Stimulated activated CD4-positive, alpha-beta T cell treated with anti-CD3 and anti-CD28 coated beads, TNF-alpha, amount 100 ng/mL, for 4 hours (primary cell): ENCODE data around the gene ZNF385B.

Source experiments
- DNase-seq, 3 experiments: peaks; one replicate each; pipeline ENCODE4 v3.0.0-alpha.2; 2020; ENCODE audit warnings: low read depth in 3 of 3

Gene ZNF385B

DNA sequence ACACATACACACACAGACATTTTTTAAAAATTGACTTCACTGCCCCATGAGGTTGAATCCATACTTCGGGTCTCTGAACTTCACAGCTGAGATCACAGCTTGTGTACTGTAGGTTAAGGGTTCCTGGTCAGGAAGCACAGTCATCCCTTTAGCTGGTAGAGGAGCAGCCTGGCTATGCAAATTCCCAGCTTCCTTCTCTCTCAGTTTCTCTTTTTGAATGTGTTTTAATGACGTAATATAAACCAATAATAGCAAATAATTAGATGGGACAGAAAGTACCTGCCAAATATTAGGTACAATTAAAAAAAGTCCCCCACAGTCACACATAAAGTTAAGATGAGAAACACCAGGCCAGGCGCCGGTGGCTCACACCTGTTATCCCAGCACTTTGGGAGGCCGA is 178.7 kb downstream of the ZNF385B start:
- DNase-seq, result no peak

DNA sequence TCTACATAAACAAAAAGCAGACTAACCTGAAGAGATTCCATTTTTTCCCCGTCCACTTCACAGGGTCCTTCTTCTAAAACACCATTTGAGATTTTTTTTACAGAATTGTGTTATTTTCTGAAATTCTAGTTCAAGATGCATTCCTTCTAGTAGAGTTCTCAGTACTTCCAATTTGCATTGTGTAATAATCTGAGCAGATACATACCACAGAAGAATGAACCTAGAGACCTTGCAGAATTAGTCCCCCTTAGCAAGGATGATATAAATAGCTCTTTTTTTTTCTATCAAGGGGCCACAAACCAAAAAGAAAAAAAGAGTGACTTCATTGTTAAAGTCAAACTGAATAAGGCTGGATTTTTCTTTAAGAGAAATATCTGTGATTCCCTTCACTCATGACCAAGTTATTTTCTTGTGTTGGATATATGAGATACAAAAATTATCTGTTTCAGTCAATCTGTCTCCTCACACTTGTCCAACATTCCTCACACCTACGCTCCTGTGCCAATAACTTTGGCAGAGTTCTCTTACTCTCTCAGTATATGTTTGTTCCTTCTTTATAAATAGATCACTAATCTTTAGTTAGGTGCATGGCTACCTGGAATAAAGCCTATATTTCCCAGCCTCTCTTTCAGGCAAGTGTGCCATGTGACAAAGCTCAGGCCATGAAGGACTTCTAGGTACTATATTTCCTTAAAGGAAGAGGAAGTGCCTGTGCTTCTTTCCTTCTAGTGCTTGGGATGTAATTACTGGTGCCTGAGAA is 183.5 kb downstream of the ZNF385B start:
- DNase-seq, result no peak

DNA sequence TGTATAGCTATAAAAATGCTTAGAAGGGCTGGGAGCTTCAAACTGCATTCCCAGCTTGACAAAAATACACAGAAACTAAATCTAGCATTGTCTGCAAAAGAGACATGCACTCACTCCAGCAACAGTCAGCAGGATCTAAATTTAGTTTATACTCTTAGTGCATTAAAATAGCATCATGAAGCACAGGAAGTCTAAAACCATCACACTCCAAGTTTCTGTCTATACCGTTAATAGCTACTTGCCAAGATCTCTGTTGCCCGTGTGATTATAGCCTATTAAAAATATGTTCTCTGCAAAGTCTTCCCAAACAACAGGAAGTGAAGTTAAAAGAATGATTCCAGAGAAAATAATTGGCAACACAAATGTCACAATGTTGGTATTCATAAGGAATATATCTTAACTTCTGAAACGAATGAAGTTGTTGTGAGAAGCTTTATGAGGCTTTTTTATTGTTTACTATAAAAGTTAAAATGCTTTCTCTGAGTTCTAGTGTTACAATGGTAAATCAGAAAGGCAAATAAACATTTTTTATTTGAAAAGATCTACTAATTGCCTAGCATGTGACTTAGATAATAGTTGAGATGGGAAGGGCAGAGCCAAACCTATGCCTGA is 184.2 kb downstream of the ZNF385B start:
- no peak for DNase-seq

DNA sequence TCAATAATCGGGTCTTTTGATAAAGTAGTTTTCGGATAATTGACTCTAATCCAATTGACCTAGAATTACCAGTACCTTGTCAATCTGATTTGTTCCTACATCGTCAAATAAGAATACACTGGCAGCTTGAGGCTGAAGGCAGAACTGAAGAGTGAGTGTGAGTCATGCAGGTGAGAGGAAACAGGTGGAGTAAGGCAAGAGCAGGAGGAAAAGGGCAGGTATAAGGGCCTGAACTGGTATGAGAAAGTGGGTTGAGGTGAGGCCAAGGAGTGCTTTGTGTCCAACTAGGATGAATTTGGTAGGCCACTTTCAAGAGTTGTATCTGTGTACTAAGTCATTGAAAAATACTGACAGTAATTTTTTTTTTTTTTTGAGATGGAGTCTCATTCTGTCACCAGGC is 186.0 kb downstream of the ZNF385B start:
- DNase-seq, result no peak

DNA sequence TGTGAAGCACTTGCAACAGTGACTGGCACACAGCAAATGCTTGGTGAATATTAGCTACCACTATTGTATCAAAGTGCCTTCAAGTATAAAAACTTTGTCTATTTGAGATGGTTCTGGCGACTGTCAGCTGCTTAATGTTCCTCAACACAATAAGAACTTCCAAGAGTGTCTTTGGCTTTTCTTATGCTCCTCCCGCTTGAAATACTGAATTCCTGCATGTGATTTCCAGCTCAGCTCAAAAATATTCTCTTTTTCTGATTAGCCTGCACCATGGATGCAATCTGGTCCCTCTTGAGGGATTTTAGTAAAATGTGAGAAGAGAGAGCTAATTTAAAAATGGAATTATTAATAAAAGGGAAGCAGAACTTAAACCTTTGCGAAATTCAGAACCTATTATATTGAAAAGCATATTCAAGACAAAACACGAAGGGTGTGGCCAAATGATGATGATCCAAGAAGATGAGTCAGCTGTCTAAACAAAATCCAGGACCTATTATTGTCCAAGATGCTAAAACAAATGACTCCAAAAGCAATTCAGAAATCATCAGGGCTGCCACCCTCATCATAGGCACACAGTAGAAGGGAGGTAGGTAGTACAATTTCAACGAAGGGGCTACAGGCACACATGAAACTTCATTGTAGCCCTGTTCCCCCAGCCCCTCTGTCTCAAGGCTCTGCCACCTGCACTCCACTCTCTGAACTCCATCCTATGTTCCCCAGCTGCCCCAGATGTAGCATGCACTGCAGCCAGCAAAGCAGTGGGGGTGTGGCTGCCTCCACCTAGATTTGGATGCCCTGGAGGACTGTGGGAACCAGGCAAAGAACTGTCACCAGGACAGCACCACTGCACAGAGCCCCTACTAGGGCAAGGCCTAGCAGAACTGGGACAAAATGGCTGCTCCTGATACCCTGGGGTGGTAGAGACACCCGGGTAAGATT is 190.1 kb downstream of the ZNF385B start:
- DNase-seq, result no peak

DNA sequence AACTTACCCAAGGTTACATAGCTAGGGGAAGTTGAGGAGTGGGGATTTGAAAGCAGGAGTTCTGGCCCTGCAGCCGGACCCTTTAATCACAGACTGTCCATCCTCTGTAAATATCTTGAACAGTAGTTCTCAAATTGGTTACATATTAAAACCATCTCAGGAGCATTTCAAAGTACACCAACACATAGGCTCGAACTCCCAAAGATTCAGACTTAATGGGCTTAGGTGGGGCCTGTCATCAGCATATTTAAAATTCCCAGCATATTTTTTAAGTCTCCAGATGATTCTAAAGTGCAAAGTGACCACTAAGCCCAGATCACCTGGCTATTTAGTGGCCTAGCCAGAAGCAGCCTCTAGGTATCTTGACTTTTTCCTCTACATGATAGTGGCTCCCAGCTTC is 192.2 kb downstream of the ZNF385B start:
- DNase-seq, result no peak

DNA sequence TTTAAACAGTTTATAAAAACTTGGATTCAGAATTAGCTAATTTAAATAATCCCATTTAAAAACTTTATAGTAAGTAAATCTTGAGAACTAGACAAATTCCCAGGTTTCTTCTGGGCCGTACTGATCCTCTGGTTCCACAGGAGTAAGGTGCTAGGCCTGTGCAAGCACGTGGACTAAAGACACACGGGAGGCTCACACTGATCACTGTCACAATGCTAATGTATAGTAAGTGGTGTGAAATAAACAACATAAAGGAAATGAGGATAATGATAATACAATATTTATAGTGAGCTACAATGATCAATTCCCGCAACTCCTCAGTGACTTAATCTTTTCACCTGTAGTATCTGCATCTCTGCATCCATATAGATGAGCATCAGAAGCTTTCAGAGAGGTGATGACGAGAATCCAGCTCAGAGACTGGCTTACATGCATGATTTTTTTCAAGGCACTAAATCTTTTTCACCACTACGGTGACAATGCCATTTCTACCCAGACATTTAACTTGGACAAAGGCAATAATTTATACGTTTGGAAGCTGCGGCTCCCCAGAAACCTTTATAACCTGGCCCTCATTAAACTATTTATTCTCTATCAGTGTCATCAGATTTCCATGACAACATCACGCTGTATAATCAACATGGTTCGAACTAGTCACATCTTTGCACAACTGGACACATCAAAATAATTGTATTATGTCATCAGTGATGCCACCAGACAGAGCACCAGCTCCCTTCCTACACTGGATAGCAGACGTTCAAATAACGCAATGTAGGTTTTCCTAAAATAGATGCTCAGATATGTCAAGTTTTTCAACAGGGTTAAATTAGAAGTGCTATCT is 196.2 kb downstream of the ZNF385B start:
- DNase-seq, result no peak

DNA sequence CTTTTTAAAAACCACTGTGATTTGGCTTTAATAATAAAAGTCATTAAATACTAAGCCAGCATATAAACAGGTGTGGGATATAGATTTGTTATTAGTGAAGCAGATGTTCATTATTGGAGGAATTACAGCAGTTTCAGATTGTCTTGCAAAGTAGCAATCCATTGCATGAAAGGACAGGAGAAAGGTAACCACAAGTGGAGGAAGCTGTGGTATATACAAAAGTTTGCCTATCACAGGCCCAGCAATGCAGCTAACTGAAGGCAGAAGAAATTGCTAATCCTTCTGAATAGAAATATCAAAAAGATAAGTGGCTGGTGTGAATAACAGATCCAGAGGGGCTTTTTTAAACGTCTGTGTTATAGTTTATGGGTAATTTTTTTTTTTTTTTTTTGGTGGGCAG is 199.4 kb downstream of the ZNF385B start:
- DNase-seq, result no peak

DNA sequence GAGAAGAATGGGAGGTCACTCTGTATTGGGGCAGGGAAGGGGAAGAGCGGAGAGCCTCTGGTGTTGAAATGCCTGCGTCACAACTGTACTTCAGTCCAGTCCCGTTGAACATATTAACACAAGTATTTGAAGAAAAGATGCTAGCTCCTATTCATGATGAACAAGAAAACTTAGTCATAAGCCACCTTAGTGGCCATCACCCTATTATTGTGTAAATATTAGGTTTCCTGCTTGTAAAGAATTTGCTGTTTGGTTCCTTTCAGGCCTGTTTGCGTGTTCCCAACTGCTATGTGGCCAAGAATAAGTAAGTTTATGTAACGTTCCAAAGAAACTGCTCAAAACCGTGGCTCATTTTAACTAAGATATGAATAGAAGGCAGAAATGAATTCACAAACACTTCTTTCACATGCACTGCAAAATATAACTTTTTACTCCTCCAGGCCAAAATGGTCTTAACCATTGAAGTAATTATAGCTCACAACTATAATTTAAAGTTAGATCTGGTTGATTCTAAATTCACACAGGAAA is 204.3 kb downstream of the ZNF385B start:
- no peak for DNase-seq

DNA sequence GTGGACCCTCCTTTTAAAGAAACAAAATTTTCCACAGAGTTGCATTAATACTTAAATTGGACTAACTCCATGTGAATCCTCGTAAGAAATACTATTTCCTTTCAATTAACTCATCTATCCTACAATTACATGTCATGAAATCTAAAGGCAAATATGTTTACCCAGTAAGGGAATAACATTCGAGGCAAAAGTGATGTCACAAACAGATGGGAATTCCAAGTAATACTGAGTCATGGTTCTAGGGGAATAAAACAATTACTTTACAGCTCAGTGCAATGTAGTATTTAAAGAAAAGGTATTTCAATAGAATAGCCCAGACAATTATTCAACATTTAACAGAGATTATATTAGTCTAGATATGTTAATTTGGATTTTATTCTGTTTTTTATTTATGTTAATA is 205.8 kb downstream of the ZNF385B start:
- no peak for DNase-seq

DNA sequence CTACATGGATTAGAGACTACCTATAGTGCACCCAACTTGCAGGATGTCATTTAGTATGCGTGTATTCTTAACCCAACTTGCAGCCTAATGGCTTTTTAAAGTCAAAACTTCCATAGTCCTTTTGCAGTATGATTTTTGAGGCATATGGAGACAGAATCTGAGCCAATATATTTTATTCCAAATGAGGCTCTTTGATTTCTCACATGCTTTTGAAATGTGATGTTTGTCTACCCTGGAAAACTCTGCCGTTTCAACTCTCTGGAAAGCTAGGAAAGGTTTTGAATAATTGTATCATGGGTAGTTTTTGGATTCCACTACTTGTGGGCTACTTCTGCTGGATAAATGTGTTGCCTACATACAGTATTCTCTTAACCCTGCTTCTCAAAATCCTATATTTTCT is 206.6 kb downstream of the ZNF385B start:
- DNase-seq, result no peak

DNA sequence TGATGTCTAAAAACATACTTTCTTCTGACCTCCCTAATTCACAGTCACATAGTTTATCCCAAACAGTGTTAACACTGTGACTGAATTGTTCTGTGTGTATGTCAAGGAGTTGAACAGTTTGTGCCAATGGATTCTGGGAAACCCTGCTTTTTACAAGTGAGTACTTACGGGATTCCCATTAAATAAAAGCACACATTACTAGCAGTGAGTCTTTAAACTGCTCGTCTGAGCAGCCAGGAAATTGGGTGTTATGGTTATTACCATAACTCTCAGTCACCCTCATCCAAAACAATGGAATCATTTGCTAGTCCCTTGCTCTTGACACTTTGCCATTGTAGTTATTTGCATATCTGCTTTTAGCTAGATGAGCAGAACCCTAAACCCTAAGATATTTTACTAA is 209.1 kb downstream of the ZNF385B start:
- no peak for DNase-seq

DNA sequence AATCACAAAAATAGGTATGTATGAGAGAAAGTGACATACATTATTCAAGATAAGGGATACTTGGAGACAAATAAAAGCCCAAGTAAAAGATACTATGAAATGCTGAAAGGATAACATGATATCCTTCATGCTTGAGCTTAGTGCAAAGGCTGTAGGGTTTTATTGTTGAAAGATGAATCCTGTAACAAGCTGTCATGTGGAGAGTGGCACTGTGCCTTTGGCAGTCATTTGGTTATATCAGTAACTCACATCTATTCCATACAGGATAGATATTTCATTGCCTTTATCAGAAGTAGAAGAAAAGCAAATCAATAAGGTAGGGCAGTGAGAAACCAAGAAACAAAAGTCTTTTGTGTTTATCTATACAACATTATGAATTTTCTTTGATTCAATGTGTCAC is 211.0 kb downstream of the ZNF385B start:
- DNase-seq, result no peak

DNA sequence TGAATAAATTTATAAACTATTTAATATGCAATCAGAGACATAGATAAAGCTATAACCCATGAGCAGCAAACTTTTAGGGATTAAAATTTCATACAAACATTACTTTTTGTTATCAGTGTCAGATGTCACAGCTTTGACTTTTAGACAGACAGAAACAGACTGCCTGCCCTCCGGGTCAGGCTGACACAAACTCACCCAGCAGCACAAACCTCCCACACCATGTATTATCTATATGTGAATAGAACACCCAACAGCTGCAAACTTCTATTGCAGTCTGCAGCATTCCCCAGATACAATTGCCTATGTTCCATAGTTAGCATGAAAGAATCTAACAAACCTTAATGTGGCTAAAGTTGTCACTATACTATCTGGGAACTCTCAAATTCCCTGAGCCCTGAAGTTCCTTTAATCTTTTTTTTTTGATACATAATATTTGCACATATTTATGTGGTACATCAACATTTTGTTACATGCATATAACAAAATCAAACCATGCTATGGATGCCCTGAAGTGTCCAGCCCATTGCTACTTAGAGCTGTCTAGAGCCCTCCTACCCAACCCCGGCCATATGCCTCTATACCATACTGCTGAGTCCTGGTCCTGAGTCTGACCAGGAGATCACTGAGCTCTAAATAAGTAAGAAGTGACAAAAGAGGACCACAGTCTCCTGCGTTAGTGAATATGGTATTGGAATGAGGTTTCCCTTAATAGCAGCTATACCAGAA is 214.4 kb downstream of the ZNF385B start:
- DNase-seq, result no peak

DNA sequence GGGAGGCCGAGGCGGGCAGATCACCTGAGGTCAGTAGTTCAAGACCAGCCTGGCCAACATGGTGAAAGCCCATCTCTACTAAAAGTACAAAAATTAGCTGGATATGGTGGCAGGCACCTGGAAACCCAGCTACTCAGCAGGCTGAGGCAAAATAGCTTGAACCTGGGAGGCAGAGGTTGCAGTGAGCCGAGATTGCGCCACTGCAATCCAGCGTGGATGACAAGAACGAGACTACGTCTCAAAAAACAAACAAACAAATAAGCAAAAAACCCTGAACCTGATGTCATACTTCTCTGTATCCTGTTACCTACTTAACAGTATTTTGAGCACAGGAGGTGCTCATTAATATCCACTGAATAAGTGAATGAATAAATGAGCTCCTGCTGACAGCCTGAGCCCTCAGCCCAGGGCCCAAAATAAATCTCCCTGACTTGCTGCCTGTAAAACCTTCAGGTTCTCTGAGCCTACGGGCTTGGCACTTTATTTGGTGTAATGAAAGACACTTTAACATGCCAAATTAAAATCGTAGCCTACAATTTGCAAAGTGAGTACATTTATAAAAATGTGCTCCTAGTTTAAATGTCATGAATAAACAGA is 215.1 kb downstream of the ZNF385B start:
- no peak for DNase-seq

DNA sequence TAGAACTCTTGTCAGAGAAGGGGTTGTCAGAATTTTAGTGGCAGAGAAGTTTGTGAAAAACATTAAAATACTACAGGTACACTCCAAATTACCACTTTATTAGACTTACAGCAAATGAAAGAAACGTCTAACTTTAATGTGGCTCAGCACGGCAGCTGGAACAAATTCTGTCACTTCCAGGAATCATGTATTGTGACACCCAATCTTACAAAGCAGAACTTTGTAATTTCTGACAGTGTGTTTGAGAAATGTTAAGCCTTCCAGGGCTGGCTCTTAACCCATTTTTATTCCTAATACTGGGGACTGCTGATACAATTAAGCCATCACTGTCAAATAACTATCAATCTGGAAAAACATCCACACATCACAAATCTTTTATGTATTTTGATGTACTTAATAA is 216.4 kb downstream of the ZNF385B start:
- no peak for DNase-seq

DNA sequence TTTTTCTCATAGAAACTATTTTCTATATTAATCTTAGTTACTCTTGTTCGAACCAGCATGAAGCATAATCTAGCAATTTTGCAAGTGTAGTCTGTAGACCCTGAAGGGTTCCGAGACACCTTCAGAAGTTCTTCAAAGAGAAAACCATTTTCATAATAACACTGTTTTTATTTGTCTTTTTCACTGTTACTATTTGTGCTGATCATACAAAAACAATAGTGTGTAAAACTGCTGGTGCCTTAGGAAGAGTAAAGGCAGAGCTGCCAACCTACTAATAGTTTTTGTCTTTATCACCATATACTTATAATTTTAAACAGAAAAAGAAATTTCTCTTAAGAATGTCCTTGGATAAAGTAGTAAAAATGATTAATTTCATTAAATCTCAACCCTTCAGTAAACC is 218.9 kb downstream of the ZNF385B start:
- DNase-seq, result no peak

DNA sequence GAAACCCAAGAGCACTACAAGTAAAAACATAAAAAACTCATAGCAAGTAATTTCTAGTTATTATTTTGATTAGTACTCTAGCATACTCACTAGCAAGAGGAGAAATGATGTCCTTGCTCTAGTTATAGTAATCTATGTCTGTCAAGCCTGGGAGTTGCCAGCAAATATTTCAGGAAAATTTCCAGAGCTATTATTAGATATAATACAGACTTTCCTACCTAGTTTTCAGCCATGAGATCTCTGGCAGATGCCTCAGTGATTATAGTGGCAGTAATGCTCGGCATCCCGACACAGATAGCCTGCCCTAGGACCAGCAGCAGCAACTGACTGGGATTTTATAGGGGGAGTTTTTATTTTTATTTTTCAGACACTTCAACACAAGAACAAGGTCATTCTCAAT is 224.4 kb downstream of the ZNF385B start:
- no peak for DNase-seq

DNA sequence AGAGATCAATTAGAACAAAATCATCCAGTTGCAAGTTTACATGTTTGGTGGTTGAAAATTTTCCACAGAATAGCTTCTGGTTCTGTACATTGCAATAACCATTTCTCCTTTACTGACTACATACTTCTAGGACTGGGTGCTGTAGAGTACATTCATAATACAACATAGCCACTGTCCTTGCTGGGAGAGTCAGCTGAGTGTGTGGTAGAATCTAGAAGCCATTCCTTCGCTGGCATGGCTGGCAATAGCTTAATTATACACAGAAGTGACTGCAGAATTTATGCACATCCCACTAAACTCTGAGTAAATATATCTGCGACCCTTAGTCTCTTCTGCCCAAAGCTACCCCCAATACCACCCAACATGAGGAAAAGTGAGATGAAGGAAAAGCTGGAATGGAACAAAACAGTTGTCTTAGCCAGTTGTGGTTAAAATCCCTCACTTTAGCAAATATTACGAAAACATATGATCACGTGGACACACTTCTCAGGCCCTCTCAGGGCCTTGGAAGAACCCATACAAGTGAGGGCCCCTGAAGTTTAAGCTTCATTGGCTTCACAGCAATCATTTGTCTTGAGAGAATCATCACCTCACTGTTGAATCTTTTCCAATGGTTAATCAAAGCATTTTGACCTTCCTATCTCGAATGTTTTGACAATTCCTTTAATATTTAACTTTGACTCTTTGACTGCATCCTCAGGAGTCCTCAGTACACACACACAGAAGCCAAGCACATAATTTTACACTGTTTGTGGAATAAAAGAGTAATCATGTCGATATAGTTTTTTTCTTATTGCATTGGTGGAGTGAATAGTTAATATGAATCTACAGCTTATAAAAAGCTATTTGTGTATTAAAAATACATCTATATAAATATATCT is 225.1 kb downstream of the ZNF385B start:
- DNase-seq, result no peak
